Lung (tissue), 12 donors: ENCODE measurements around the gene CDADC1. TPM values are rescaled to one million over a fixed set of nuclear protein-coding genes. Genes with fewer than 3 reads are reported as not detected.

Experiments used
- ATAC-seq: fragments of 200-7000 bp; cut with Tn5 transposase; one replicate; pipeline ENCODE4 v1.9.1; 2020; ENCODE audit warnings: moderate number of reproducible peaks; ENCODE audit not compliant: insufficient read depth, low FRiP score
- DNase-seq, 3 donors: peaks; one replicate each; pipeline ENCODE4 v3.0.0-alpha.2; 2013 to 2017
- H3K27ac ChIP-seq, 2 donors: one replicate each; pipeline ENCODE4 v1.5.1; 2013; ENCODE audit warnings: mild to moderate bottlenecking in 2 of 2, moderate library complexity in 2 of 2, control low read depth in 1 of 2, inconsistent platforms in 1 of 2, low read depth in 1 of 2, low read length in 1 of 2
- H3K27me3 ChIP-seq, 3 donors: one replicate each; pipeline ENCODE4 v1.5.1; 2013; ENCODE audit warnings: low read length in 2 of 3; ENCODE audit not compliant: control insufficient read depth in 3 of 3, insufficient read depth in 3 of 3
- H3K36me3 ChIP-seq, 4 donors: one replicate each; pipeline ENCODE4 v1.5.1; 2013; ENCODE audit warnings: low read length in 4 of 4, mild to moderate bottlenecking in 1 of 4, moderate library complexity in 1 of 4; ENCODE audit not compliant: control insufficient read depth in 4 of 4, insufficient read depth in 4 of 4
- H3K4me1 ChIP-seq, 5 donors: one replicate each; pipeline ENCODE4 v1.5.1; 2013; ENCODE audit warnings: low read length in 5 of 5, mild to moderate bottlenecking in 2 of 5, moderate library complexity in 1 of 5; ENCODE audit not compliant: control insufficient read depth in 5 of 5, insufficient read depth in 5 of 5
- H3K4me3 ChIP-seq: one replicate; pipeline ENCODE4 v1.5.1; 2013; ENCODE audit warnings: mild to moderate bottlenecking, control low read depth, moderate library complexity
- H3K9ac ChIP-seq, 2 donors: one replicate each; pipeline ENCODE4 v1.5.1; 2013; ENCODE audit warnings: low read length in 2 of 2, control low read depth in 1 of 2; ENCODE audit not compliant: insufficient read depth in 1 of 2
- H3K9me3 ChIP-seq, 4 donors: one replicate each; pipeline ENCODE4 v1.5.1; 2013; ENCODE audit warnings: low read length in 3 of 4, mild to moderate bottlenecking in 1 of 4, moderate library complexity in 1 of 4; ENCODE audit not compliant: control insufficient read depth in 4 of 4, insufficient read depth in 3 of 4
- CTCF ChIP-seq: IDR thresholded peaks from 2 replicates; pipeline ENCODE4 v1.5.1; 2012; ENCODE audit warnings: mild to moderate bottlenecking; ENCODE audit errors: control extremely low read depth, extremely low read depth
- WGBS, 2 donors: extraction: QIAGEN DNeasy Blood & Tissue Kit; methylation state at CpG; one replicate each; pipeline ENCODE4 v1.1.7; 2013; 5-methylcytosine and 5-hydroxymethylcytosine counted together
- polyA plus RNA-seq, 2 donors: library from polyadenylated mRNA; stranded (reverse); fragments of 200-250 nt; gene quantifications; one replicate each; pipeline ENCODE4 v1.2.1, GENCODE V29; 2013
- total RNA-seq, 2 donors: library from RNA; depleted of rRNA in 1 of 2; stranded (reverse); fragments of >200 nt in 1 of 2; gene quantifications; one replicate each; pipeline ENCODE4 v1.2.1, GENCODE V29; 2014 to 2021
- donor health status: control.
- donor health status: control.
- donor health status: Bipolar disorder and iron deficiency.
- donor health status: healthy.
- donor health status: DM: yes; HTN: yes; CAD: no.

CDADC1 gene
- total and polyA plus RNA-seq, 4 donors: 5.2 to 11.6 (median 7.1) TPM

- Histone ChIP-seq H3K27me3 (no peaks in the 10 kb centered on the region), H3K4me1 (no peaks in the 10 kb centered on the region), H3K4me3 (no peak overlapping the region), H3K36me3 (peaks cover 0 to 2% (median 0%) of the 10 kb centered on the region in 4 donors), H3K9ac (no peak overlapping the region), H3K9me3 (no peaks in the 10 kb centered on the region), H3K27ac (no peak overlapping the region)
- WGBS, 2 donors: 89 to 95% methylated on average over 2 of the region's 2 CpGs
- ATAC-seq (no peak), DNase-seq (no peak)
- no peak for TF ChIP-seq CTCF
Measured at GRCh38 chr13:49342454-49342853, 94.7 kb downstream of the CDADC1 start.

Other genes with a start within 250 kb of the CDADC1 start
- not detected for gene MLNR, start 27.6 kb upstream of the CDADC1 start, total RNA-seq
- gene MLNR, start 27.6 kb upstream of the CDADC1 start, polyA plus RNA-seq: under 1 TPM in 1 of 2 donors, not detected in 1; 0.02 TPM
- 10 to 100 TPM; 13.5 to 13.9 TPM for gene CAB39L, start 196.1 kb downstream of the CDADC1 start, total RNA-seq
- 1 to 10 TPM; 5.6 to 6.6 TPM for gene CAB39L, start 196.1 kb downstream of the CDADC1 start, polyA plus RNA-seq
- 10 to 100 TPM; 11.6 to 22.9 TPM for gene SETDB2, start 196.3 kb downstream of the CDADC1 start, total RNA-seq
- 1 to 10 TPM; 5.0 to 5.7 TPM for gene SETDB2, start 196.3 kb downstream of the CDADC1 start, polyA plus RNA-seq
- 10 to 100 TPM; 40.4 to 46.1 TPM for gene PHF11, start 248.0 kb downstream of the CDADC1 start, total RNA-seq
- gene PHF11, start 248.0 kb downstream of the CDADC1 start, polyA plus RNA-seq: 10 to 100 TPM; 46.5 to 76.2 TPM